GM21737 (cell line): Measurements from ENCODE around the gene PDE1C.

Source experiments
- ATAC-seq: cut with Tn5 transposase; IDR thresholded peaks from one replicate; pipeline ENCODE4 v1.9.1; 2021; ENCODE audit warnings: mild to moderate bottlenecking, moderate library complexity; ENCODE audit not compliant: unreplicated experiment

PDE1C gene

GRCh38 chr7:31729195-31729804 lies 340.9 kb downstream of the PDE1C start:
- no peak for ATAC-seq

- ATAC-seq, result no peak
These were observed 345.5 kb downstream of the PDE1C start for GRCh38 chr7:31724696-31725095.

- ATAC-seq, result no peak
These were observed 349.8 kb downstream of the PDE1C start for GRCh38 chr7:31720366-31720765.

- no peak for ATAC-seq
These were observed 353.9 kb downstream of the PDE1C start for GRCh38 chr7:31716355-31716754.

- ATAC-seq, result no peak
These were observed 360.0 kb downstream of the PDE1C start for GRCh38 chr7:31710171-31710570.

- no peak for ATAC-seq
These were observed 363.1 kb downstream of the PDE1C start for GRCh38 chr7:31707089-31707488.

GRCh38 chr7:31705377-31705776 lies 364.8 kb downstream of the PDE1C start:
- ATAC-seq, result no peak

GRCh38 chr7:31702354-31702753 lies 367.9 kb downstream of the PDE1C start:
- no peak for ATAC-seq
